ENCODE data around the gene CYP46A1. TPM values are rescaled to one million over a fixed set of nuclear protein-coding genes. Genes with fewer than 3 reads are reported as not detected.
A peak's percentile ranks its signal among the peaks of the same experiment; 100 is the strongest.

CYP46A1 gene
- total RNA-seq, 1 experiment from 2014 or later: 0.06 TPM

DNA sequence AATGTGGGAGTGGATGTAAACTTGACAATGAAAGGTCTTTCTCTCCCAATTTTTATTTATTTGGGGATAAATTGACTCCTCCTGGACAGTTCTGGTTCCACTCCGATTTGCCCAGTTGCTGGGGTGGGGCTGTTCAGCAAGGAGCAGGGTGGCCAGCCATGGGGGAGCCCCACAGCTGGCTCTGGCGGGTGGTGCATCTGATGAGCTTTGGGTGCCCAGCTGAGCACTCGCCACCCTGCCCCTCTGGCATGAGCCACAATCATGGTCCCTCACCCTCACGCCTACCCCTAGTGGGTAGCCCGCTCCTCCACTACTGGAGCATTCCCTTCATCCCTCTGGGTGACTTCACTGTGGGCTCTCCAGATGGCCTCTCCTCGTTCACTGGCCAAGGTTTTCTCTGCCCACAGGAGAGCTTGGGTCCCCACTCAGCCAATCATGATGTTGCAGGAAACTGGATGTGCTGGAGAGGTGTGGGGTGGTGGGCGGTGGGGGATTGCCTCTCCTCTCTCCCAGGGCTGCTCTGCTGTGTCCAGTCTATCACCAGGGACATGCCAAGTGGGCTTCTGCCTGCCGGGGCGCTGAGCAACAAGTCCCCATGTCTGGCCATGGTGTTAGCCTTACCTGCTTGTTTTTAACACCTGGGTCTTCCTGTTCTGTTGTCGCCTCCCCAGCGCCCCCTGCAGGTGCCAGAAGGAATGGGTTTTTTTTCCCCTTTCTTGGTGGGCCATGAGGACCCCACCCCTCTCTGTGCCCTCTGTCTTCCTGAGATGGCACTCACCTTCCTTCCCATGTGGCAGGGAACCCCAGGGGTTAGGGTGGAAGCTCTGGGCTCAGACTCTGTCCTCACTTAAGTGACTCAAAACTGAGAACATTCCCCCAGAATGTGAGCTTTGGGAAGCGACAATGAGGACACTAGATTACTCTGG is 3.4 kb downstream of the CYP46A1 start:
- peak; percentile 1 for DNase-seq (ENCODE audit: low read depth)

DNA sequence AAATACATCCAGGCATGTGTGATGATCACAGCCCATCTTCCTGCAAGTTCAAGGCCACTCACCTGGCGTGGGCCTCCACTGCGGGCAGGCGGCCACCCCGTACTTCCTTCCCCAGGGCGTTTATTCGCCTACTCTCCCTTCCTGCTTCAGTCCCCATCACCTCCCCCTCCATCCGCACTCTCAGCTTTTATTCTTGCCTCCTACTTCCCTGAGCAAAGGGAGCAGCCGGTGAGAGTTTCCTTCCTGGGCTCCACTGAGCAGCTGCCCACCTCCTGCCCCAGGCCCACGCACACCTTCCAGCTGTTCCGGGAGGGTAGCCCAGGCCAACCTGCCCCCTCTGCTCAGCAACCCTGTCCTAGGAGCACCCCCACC is 4.1 kb downstream of the CYP46A1 start:
- no peak for DNase-seq (ENCODE audit: low read depth)

DNA sequence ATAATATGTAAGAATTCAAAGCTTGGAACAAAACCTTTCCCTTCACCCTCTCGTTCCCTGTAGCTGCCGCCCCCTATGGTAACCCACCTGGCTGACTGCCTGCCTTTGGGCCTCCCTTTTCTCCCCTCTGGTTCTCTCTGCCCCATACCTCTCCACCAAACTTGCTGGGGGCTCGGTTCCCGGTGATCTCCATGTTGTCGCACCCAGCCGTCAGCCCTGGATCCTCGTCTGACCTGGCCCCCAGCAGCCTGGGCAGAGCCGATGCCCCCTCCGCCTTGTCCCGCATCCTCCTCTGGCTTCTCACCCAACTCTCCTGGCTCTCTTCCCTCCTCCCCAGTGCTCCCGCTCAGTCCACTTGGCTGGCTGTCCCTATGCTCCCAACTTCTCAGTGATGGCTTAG is 4.5 kb downstream of the CYP46A1 start:
- DNase-seq (ENCODE audit: low read depth): no peak

DNA sequence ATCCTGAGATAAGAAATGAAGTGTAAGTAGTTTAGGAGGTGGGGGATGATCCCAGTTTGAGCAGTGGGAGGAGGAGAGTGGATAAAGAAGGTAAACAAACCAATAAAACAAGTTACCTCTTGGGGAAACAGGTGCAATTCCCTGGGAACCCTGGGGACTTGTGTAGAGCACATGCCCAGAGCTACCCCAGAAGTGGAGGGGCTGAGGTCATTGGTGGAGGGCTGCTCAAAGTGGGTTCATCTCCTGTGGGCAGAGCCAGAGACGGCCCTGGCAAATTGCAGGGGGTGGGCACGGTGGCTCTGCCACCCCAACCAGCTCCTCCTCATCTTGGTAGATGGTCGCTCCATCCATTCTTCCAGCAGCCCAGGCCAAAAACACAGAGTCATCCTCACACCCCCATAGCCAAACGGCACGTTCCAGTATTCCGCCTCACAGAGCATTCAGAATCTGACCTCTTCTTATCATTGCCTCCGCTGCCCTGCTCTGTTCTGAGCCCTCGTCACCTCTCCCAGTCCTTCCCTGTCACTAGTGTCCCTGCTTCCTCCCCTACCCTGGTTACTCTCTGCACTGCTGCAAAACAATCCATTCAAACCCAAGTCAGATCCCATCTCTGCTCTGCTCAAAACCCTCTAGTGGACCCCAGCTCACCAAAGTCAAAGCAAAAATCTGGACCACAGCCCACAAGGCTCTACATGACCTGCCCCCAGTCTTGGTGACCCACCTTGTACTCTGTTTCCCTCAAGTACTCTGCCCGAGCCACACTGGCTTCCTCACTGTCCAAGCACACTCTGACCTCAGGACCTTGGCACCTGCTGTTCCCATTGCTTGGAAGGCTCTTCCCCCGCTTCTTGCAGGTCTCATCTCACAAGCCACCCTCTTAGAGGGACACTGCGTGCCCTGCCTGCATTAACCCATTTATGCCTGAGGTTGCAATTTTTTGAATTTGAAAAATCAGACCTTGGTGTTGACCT is 5.5 kb downstream of the CYP46A1 start:
- DNase-seq (ENCODE audit: low read depth): no peak

DNA sequence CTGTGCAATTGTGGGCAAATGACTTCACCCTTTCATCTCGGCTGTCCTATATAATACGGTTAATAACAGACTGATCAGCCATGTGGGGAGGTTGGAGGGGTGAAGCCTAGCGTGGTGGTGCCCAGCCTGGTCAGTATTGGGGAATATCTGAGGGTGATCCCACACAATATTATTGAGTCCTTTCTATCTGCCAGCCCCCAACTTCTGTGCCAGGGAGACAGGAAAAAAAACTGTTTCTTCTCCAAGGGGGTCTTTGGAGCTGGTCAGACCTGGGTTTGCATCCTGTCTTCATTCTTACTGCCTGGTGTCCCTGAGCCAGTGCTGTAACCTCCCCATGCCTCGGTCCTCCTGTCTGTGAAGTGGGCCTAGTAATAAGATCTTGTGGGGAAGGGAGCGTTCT is 6.5 kb downstream of the CYP46A1 start:
- no peak for DNase-seq (ENCODE audit: low read depth)

DNA sequence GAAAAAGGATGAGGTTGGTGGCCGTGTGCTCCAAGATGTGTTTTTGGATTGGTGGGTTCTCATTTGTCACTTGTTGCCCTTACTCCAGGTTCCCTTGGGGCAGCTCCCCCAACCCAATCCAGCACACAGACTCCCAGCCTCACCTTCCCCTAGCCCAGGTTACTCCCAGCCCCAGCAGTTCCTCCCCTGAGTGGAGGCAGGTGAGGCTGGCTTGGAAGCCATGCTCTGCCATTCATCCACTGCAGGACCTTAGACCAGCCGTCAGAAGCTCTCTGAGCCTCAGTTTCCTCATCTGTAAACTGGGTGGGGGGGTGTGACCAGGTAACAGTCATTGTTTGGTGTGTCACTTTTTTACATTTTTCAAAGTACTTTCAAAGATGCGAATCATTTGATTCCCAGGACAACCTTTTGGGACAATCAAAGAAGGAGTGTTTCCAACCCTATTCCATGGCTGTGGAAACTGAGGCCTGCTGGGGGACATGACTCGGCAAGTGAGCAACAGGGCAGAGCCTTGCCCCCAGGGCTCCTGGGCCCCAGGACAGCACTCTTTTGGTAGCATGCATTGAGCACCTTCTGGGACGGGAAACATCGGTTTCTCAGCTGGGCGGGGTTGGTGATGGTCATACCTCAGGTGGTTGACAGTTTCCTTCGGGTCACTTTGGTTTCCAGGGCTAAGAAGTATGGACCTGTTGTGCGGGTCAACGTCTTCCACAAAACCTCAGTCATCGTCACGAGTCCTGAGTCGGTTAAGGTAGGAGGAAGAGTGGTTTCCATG is 7.2 kb downstream of the CYP46A1 start:
- no peak for DNase-seq (ENCODE audit: low read depth)

DNA sequence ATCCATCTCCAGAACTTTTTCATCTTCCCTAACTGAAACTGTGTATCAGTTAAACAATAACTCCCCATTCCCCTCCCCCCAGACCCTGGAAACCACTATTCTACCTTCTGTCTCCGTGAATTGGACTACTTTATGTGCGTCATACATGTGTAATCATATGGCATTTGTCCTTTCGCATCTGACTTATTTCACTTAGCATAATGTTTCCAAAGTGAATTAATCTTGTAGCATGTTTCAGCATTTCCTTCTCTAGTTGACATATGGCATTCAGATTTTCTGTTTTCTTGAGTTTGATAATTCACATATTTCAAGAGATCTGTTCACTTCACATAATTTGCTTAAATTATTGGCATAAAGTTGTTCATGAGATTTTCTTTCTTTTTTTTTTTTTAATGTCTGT is 9.8 kb downstream of the CYP46A1 start:
- DNase-seq (ENCODE audit: low read depth): no peak

DNA sequence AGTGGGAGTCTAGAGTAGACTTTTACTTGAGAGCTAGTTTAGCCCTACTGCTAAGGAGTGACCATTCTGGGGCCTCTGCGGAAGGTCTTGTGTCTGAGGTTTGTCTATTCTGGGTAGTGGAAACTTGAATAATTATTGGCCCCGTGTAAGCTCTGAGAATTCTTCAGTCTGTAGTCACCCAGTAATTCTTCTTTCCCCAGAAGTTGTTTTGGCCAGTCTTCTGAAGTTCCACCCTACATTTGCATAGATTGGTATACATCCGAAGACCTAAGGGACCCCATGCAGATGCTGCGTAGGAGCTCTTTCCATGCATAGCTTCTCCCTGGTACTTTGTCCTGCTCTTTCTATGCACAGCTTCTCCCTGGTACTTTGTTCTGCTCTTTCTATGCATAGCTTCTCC is 12.8 kb downstream of the CYP46A1 start:
- DNase-seq (ENCODE audit: low read depth): no peak

DNA sequence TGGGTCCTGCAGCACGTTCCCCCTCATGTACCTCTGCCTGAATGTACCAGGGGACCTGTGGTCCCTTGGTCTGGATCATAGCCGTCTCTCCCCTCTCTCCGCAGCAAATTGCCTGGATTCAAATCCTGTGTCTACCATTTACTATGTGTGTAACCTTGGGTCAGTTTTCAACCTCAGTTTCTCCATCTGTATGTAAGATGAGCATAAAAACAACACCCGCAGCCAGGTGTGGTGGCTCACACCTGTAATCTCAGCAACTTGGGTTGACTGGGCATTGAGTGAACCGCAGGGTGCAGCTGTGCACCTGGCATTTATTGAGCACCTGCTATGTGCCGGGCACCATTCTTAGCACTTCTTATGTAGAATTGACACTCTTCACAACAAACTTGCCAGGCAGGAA is 14.1 kb downstream of the CYP46A1 start:
- no peak for DNase-seq (ENCODE audit: low read depth)

DNA sequence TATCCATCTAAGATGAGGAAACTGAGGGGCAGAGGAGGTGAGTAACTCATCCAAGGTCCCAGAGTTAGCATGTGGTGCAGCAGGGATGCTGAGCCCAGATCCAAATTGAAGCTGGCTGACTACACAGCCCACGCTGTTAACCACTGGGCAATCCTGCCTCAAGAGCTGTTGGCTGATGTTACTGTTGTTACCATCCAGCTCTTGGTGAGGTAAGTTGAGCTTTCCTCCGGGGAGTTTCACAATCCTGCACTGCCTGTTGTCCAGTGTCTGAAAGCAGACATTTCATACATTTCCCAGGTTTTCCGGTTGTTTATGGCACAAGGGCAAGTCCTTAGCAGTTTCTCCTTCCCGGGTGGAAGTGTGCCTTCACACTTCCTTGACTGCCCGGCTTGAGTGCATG is 14.5 kb downstream of the CYP46A1 start:
- no peak for DNase-seq (ENCODE audit: low read depth)

DNA sequence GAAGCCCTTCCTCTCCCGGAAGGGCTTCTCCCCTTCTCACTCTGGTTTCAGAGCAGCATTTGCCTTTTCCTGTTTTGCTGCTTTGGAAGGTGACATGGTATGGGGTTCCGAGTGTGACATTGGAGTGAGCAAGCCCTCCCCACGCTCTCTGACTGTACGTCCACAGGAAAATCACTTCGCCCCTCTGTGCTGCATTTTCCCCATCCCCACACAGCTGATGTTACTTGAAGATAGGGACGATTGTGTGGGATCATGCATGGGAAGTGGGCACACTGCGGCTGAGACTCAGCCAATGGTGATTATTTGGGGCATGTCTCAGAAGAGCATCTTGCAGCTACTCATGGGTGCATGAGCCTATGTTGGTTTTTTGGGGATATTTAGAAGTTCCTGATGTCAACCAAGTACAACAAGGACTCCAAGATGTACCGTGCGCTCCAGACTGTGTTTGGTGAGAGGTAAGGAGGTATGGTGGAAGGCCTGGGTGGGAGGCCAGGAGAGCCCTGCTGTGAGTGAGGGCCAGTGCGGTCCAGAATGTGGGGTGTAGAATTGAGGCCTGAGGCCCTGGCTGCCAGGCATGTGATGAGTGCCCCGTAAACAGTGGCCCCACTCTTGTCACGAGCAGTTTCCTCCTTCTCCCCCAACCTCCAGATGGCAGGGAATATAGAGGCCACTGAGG is 15.1 kb downstream of the CYP46A1 start:
- no peak for DNase-seq (ENCODE audit: low read depth)

DNA sequence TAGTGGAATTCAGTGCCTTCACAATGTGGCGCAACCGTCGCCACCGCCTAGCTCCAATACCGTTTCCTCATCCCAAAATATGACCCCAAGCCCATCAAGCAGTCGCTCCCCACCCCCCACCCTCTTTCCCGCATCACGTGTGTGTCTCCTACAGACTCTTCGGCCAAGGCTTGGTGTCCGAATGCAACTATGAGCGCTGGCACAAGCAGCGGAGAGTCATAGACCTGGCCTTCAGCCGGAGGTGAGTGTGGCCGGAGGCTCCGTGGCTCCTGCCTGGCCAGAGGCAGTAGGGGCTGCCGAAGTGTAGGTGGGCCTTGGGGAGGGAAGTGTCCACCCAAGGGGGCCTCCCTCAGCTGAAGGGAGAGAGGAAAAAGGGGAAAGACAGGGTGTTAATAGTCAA is 15.8 kb downstream of the CYP46A1 start:
- DNase-seq (ENCODE audit: low read depth): no peak

DNA sequence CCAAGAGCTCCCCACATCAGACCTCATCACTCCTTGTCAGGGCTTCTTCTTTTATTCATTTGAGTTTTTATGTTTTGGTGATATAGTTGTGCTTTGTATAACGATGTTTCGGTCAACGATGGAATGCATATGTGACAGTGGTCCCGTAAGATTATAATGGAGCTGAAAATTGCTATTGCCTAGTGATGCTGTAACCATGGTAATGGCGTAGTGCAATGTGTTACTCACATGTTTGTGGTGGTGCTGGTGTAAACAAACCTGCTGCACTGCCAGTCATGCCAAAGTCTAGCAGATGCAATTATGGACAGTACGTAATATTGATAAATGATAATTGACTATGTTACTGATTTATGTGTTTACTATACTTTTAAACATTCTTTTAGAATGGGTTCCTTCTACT is 16.3 kb downstream of the CYP46A1 start:
- DNase-seq (ENCODE audit: low read depth): no peak

DNA sequence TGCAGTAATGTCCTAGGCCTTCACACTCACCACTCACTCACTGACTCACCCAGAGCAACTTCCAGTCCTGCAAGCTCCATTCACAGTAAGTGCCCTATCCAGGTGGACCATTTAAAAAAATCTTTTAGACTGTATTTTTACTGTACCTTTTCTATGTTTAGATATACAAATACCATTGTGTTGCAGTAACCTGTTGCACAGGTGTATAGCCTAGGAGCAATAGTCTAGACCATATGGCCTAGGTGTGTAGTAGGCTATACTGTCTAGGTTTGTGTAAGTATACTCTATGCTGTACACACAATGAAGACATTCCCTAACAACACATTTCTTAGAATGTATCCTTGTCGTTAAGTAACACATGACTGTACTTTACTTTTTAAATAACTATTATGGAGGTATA is 17.2 kb downstream of the CYP46A1 start:
- DNase-seq (ENCODE audit: low read depth): no peak

DNA sequence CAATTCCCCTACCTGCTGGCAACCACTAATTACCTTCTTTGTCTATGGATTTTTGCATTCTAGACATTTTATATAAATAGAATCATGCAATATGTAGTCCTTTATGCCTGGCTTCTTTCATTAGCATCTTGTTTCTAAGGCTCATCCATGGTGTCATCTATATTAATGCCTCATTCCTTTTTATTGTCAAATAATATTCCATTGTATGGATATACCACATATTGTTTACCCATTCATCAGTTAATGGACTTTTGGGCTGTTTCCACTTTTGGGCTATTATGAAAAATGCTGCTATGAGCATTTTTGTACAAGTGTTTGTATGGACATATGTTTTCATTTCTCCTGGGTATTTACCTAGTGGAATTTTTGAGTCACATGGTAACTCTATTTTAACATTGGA is 18.0 kb downstream of the CYP46A1 start:
- DNase-seq (ENCODE audit: low read depth): no peak

DNA sequence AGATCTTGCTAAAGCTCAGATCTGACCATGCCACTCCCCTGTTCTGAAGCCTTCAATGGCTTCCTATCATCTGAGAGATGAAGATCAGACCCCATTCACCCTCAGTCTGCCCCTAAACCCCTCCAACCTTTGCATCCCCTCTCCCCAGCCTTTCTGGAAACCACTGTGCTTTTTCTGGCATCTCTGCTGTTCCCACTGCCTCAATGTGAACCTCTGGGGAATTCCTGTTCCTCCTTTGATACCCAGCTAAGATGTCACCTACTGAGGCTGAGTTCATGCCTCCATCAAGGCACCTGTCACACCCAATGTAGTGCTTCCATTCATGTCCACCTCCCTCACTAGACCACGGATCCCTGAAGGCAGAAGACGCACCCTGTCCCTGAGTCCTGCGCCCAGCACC is 19.3 kb downstream of the CYP46A1 start:
- no peak for DNase-seq (ENCODE audit: low read depth)

DNA sequence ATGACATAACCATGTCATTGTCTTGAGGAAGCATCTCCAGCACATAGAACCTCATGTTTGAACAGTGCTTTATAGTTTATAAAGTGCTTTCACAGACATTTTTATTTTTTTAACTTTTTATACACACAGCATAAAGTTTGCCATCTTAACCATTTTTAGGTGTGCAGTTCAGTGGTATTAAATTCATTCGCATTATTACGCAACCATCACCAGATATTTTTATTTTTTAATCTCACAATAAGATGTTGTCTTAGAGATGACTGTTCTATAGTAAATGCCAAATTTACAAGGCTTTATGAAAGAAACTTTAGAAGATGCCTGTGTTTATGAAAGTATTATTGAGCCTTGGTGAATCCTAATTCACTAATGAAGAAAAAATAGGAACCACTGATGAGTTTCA is 19.9 kb downstream of the CYP46A1 start:
- no peak for DNase-seq (ENCODE audit: low read depth)

DNA sequence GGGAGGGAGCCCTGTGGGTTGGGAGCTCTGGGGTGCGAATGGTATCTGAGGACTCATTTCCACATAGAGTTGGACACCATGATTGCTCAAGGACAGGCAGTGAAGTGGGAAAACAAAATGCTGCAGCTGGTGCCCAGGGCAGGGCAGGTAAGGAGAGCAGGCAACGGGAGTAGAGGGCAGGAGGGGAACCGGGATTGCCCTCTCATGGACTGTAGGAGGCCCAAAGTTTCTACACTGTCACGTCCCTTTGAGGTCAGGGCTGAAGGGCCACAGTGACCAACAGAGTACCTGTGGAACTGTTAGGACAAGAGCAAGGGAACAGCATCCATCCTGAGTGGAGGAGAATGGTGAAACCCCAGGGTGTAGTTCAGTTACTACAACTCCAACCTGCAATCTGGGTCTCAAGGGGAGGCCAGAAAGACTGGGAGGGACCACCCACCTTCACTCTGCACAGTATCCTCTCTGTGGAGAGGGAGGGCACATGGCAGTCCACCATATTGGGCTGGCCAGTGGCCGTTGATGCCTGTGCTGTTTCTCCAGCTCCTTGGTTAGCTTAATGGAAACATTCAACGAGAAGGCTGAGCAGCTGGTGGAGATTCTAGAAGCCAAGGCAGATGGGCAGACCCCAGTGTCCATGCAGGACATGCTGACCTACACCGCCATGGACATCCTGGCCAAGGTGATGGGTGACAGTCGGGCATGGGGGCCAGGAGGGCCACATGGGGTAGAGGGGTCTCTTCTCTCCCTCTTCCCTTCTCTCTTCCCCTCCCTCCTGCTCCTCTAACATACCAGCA is 22.2 kb downstream of the CYP46A1 start:
- no peak for DNase-seq (ENCODE audit: low read depth)

DNA sequence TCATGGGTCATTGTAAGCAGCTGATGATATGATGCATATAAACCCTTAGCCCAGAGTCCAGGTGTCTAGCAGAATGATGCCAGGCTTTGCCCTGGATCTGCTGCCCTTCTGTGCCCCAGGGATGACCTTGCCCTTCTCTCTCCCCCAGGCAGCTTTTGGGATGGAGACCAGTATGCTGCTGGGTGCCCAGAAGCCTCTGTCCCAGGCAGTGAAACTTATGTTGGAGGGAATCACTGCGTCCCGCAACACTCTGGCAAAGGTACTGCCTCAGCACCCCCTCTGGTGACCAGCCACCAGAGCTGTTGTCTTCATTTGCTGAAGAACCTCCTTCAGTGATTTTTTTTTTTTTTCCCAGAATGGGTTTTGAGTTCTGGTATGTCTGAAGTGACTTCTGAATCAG is 23.3 kb downstream of the CYP46A1 start:
- DNase-seq (ENCODE audit: low read depth): no peak

DNA sequence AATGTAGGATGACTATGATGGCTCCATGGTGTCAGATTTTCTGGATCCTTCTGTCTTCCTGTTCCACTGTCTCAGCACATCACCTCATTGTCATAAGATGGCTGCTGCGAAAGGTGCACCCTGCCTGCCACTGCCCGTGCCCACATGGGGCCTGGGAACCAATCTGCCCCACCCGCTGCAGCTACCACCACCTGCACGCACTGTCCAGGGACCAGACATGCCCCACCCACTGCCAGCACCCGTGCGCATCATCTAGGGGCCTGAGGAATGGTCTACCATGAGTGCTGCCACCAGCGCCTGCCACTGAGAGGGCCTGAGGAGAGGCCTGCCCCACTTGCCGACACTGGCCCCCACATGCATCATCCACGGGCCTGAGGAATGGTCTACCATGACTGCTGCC is 23.8 kb downstream of the CYP46A1 start:
- DNase-seq (ENCODE audit: low read depth): no peak

DNA sequence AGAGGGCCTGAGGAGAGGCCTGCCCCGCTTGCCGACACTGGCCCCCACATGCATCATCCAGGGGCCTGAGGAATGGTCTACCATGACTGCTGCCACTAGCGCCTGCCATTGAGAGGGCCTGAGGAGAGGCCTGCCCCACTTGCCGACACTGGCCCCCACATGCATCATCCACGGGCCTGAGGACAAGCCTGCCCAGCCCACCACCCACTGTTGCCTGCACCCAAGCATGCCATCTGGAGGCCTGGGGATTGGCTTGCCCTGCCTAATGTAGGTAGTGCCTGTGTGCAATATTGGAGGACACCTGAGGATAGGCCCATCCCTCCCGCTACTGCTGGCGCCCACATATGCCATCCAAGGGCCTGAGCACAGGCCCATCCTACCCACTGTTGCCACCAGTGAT is 24.4 kb downstream of the CYP46A1 start:
- no peak for DNase-seq (ENCODE audit: low read depth)
